GM12874 (cell line): ENCODE measurements around the gene NKIRAS2.

ENCODE experiments used
- CTCF ChIP-seq: IDR thresholded peaks from 2 replicates; pipeline ENCODE4 v1.5.1; 2011; ENCODE audit warnings: low read depth, mild to moderate bottlenecking, control low read depth, low read length, moderate library complexity; ENCODE audit not compliant: insufficient read depth

NKIRAS2 gene

GRCh38 chr17:41986634-41987033 lies 33.3 kb upstream of the NKIRAS2 start:
- no peak for TF ChIP-seq CTCF

- TF ChIP-seq CTCF, result no peak
Measured at GRCh38 chr17:41987642-41988041, 32.2 kb upstream of the NKIRAS2 start.

- TF ChIP-seq CTCF, result no peak
Measured at GRCh38 chr17:41988418-41988817, 31.5 kb upstream of the NKIRAS2 start.

- no peak for TF ChIP-seq CTCF
Measured at GRCh38 chr17:41989702-41990419, 30.0 kb upstream of the NKIRAS2 start.

- TF ChIP-seq CTCF, result no peak
Measured at GRCh38 chr17:41992576-41992975, 27.3 kb upstream of the NKIRAS2 start.

- TF ChIP-seq CTCF, result no peak
Measured at GRCh38 chr17:41996855-41997164, 23.1 kb upstream of the NKIRAS2 start.

- TF ChIP-seq CTCF, result no peak
Measured at GRCh38 chr17:41998497-41998896, 21.4 kb upstream of the NKIRAS2 start.
